HCT116 (cell line): ENCODE measurements around the gene DLG2. TPM values are rescaled to one million over a fixed set of nuclear protein-coding genes. Genes with fewer than 3 reads are reported as not detected.

Source experiments
- ATAC-seq: fragments of 200-7000 bp; cut with Tn5 transposase; 2 replicates; pipeline ENCODE4 v1.9.1; 2020; ENCODE audit warnings: mild to moderate bottlenecking, moderate library complexity
- BruUV-seq: library from RNA; stranded (reverse); fragments of 400-500 nt; replicated peaks from 2 replicates; lab custom pipeline; 2021; lab: Mats Ljungman, UMichigan
- CTCF ChIA-PET: fragments of 300-600 bp; sonication (Branson Sonifier 250); formaldehyde crosslinking; loops from one replicate; lab custom pipeline; 2021; ENCODE audit warnings: antibody characterized with exemption; lab: Charles Lee
- POLR2A ChIA-PET: fragments of 300-600, 350-600 bp; sonication (Branson Sonifier 250); formaldehyde crosslinking; loops from one replicate; lab custom pipeline; 2021; ENCODE audit warnings: antibody characterized with exemption; lab: Charles Lee
- RAD21 ChIA-PET, 2 experiments: fragments of 300-600 bp; sonication (Branson Sonifier 250); formaldehyde crosslinking; loops; one replicate each; lab custom pipeline; 2023; ENCODE audit warnings: low total read pairs in 2 of 2; ENCODE audit not compliant: uncharacterized antibody in 2 of 2, unreplicated experiment in 2 of 2, low non-redundant PET in 1 of 2; lab: Charles Lee
- DNase-seq: peaks from one replicate; pipeline ENCODE4 v3.0.0-alpha.2; 2010; ENCODE audit warnings: low read depth, low spot score
- H2AFZ ChIP-seq: fragments of 200-600 bp; shearing (Covaris generic), sonication (generic); 2 replicates; pipeline ENCODE4 v1.6.1; 2017; ENCODE audit warnings: low read depth, mixed run types, mixed read lengths, antibody characterized with exemption, low read length; ENCODE audit not compliant: poor library complexity, severe bottlenecking
- H3K27ac ChIP-seq: 2 replicates; pipeline ENCODE4 v1.5.1; 2012; ENCODE audit warnings: low read depth, low read length
- H3K27me3 ChIP-seq: fragments of 200-600 bp; sonication (generic); 2 replicates; pipeline ENCODE4 v1.6.1; 2016; ENCODE audit warnings: mixed run types, low read length, mixed read lengths; ENCODE audit not compliant: insufficient read depth
- H3K36me3 ChIP-seq, 2 experiments: fragments of 200-500 bp in 1 of 2; fragments of 200-600 bp in 1 of 2; sonication (Bioruptor generic) in 1 of 2; sonication (generic) in 1 of 2; 2 replicates each; pipeline versions ENCODE4 v1.5.1 to v1.6.1; 2014 to 2016; ENCODE audit warnings: low read length in 2 of 2, inconsistent platforms in 1 of 2, mixed read lengths in 1 of 2, mixed run types in 1 of 2; ENCODE audit not compliant: insufficient read depth in 2 of 2, control insufficient read depth in 1 of 2
- H3K4me1 ChIP-seq, 2 experiments: fragments of 200-600 bp in 1 of 2; sonication (generic) in 1 of 2; 2 replicates each; pipeline versions ENCODE4 v1.5.1 to v1.6.1; 2012 to 2017; ENCODE audit warnings: low read length in 2 of 2, inconsistent platforms in 1 of 2, mild to moderate bottlenecking in 1 of 2, mixed read lengths in 1 of 2, mixed run types in 1 of 2, moderate library complexity in 1 of 2; ENCODE audit not compliant: insufficient read depth in 2 of 2, control insufficient read depth in 1 of 2
- H3K4me2 ChIP-seq: fragments of 200-600 bp; sonication (generic); 2 replicates; pipeline ENCODE4 v1.6.1; 2017; ENCODE audit warnings: mixed run types, low read length, mixed read lengths
- H3K4me3 ChIP-seq, 2 experiments: fragments of 200-600 bp in 1 of 2; sonication (generic) in 1 of 2; replicated peaks in 1 of 2; 2 replicates each; pipeline ENCODE4 v1.5.1; 2011 to 2016; ENCODE audit warnings: low read length in 2 of 2, control low read depth in 1 of 2, low read depth in 1 of 2, mild to moderate bottlenecking in 1 of 2, mixed read lengths in 1 of 2, mixed run types in 1 of 2
- H3K79me2 ChIP-seq: fragments of 200-600 bp; sonication (generic); 2 replicates; pipeline ENCODE4 v1.6.1; 2017; ENCODE audit warnings: mild to moderate bottlenecking, mixed run types, low read length, moderate library complexity, mixed read lengths; ENCODE audit not compliant: insufficient read depth
- H3K9ac ChIP-seq: fragments of 200-600 bp; sonication (generic); 2 replicates; pipeline ENCODE4 v1.6.1; 2016; ENCODE audit warnings: low read length, mixed read lengths
- H3K9me2 ChIP-seq: fragments of 200-600 bp; sonication (generic), shearing (Covaris generic); 2 replicates; pipeline ENCODE4 v1.6.1; 2017; ENCODE audit warnings: mixed run types, mild to moderate bottlenecking, moderate library complexity; ENCODE audit not compliant: insufficient read depth
- H3K9me3 ChIP-seq, 2 experiments: fragments of 200-500 bp in 1 of 2; fragments of 200-600 bp in 1 of 2; sonication (Bioruptor generic) in 1 of 2; sonication (generic) in 1 of 2; 2 replicates each; pipeline ENCODE4 v1.6.1; 2014 to 2017; ENCODE audit warnings: low read length in 2 of 2, mixed read lengths in 2 of 2, inconsistent platforms in 1 of 2, low read depth in 1 of 2, mild to moderate bottlenecking in 1 of 2, mixed run types in 1 of 2, moderate library complexity in 1 of 2; ENCODE audit not compliant: control insufficient read depth in 1 of 2, insufficient read depth in 1 of 2
- H4K20me1 ChIP-seq: fragments of 200-600 bp; sonication (generic), shearing (Covaris generic); 2 replicates; pipeline ENCODE4 v1.6.1; 2017; ENCODE audit warnings: mixed run types, mild to moderate bottlenecking, moderate library complexity; ENCODE audit not compliant: insufficient read depth
- CEBPB ChIP-seq: IDR thresholded peaks from 2 replicates; pipeline ENCODE4 v1.6.1; 2012; ENCODE audit warnings: low read depth
- EZH2 ChIP-seq: fragments of 200-600 bp; sonication (generic); IDR thresholded peaks from 2 replicates; pipeline ENCODE4 v1.6.1; 2017; ENCODE audit warnings: antibody characterized with exemption, mixed run types
- JUND ChIP-seq: IDR thresholded peaks from 2 replicates; pipeline ENCODE4 v1.6.1; 2012
- POLR2AphosphoS5 ChIP-seq: IDR thresholded peaks from 2 replicates; pipeline ENCODE4 v1.6.1; 2011; ENCODE audit warnings: mild to moderate bottlenecking, low read depth, low read length, moderate library complexity
- intact Hi-C: fragments of 100-400 bp; cut with micrococcal nuclease; formaldehyde crosslinking; loops from 2 replicates; pipeline ENCODE4 v1.10.0; 2022
- total RNA-seq: library from RNA; stranded (reverse); gene quantifications from one replicate; pipeline ENCODE4 v1.2.1, GENCODE V29; 2021; ENCODE audit not compliant: unreplicated experiment
- TF ChIP-seq, protein P1 (sequence below): IDR thresholded peaks from 2 replicates; pipeline ENCODE4 v1.6.1; 2012
- TF ChIP-seq, protein P2 (sequence below): IDR thresholded peaks from 2 replicates; pipeline ENCODE4 v1.6.1; 2012

Gene DLG2
- total RNA-seq, 1 experiment from 2014 or later = 2.4 TPM

DNA sequence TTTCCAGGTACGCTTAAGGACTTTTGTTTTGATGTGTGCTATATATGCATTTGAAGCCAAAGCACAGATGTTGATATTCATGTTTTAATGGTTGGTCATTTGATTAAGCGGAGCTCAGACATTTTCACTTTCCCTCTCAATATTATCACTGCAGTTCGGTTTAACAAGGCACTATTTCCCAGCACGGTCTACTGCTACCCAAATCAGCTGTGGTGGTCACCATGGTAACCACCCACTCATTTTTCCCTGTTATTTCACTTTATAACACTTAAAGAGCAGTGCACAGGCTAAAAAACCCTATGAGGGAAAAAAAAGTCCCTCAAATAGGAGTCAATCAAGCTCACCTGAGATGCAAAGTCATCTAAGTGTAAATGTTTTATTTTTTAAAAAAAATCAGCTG, 1901.4 kb downstream of the DLG2 start:
- Histone ChIP-seq H3K9me3 (no peaks in the 10 kb centered on the region), H3K4me3 (no peak overlapping the region), H4K20me1 (no peaks in the 10 kb centered on the region), H3K9ac (no peak overlapping the region), H3K4me2 (no peak overlapping the region), H3K9me2 (no peaks in the 10 kb centered on the region), H3K79me2 (no peaks in the 10 kb centered on the region), H3K36me3 (no peaks in the 10 kb centered on the region), H3K27me3 (peaks cover 56% of the 10 kb centered on the region), H3K4me1 (no peaks in the 10 kb centered on the region), H3K27ac (no peak overlapping the region), H2AFZ (no peak overlapping the region)
- RAD21 ChIA-PET = no interaction called here
- no peak for DNase-seq
- no TSS peak for BruUV-seq
- POLR2A ChIA-PET = no interaction called here
- no peak for ATAC-seq
- CTCF ChIA-PET = no interaction called here
- TF ChIP-seq JUND = no peak
- TF ChIP-seq POLR2AphosphoS5 = no peak
- TF ChIP-seq, protein P1, sequence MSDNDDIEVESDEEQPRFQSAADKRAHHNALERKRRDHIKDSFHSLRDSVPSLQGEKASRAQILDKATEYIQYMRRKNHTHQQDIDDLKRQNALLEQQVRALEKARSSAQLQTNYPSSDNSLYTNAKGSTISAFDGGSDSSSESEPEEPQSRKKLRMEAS = no peak
- intact Hi-C loops = loop anchor here (2.0 kb wide), 1 partner anchor 433 kb away; no protein-coding TSS in a partner anchor

DNA sequence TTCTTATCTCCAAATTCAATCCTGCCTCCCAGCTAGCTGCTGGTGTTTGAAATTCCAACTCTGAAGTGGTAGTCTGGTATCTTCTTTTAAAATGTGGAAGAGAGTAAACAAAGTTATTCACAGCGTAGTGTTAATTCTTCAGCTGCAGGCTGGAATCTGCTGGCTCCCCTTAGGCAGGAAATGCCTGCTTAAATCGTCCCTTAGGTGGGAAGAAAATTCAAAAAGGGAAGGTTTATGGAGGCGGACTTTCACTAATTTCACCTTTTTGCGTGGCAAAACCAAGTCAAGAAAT, 1901.9 kb downstream of the DLG2 start:
- no peaks in the 10 kb centered on the region for H3K79me2 ChIP-seq
- H3K4me2 ChIP-seq = no peak overlapping the region
- H3K27me3 ChIP-seq = peaks cover 56% of the 10 kb centered on the region
- TF ChIP-seq, protein P2, sequence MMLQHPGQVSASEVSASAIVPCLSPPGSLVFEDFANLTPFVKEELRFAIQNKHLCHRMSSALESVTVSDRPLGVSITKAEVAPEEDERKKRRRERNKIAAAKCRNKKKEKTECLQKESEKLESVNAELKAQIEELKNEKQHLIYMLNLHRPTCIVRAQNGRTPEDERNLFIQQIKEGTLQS = no peak
- no peak for TF ChIP-seq CEBPB
- TF ChIP-seq EZH2 = no peak
- no TSS peak for BruUV-seq
- intact Hi-C loops = loop anchor here (2.0 kb wide), 1 partner anchor 432 kb away; no protein-coding TSS in a partner anchor
- no peaks in the 10 kb centered on the region for H3K9me3 ChIP-seq
- no peaks in the 10 kb centered on the region for H3K36me3 ChIP-seq
- H3K9me2 ChIP-seq = no peaks in the 10 kb centered on the region
- no peaks in the 10 kb centered on the region for H3K4me1 ChIP-seq
- ChIA-PET RAD21 (no interaction called here), POLR2A (no interaction called here), CTCF (no interaction called here)
- H2AFZ ChIP-seq = no peak overlapping the region
- H3K4me3 ChIP-seq = no peak overlapping the region
- DNase-seq (no peak), ATAC-seq (no peak)
- no peak overlapping the region for H3K9ac ChIP-seq
- H3K27ac ChIP-seq = no peak overlapping the region
- no peaks in the 10 kb centered on the region for H4K20me1 ChIP-seq
